ENCODE data around the gene TMEM271. TPM values are rescaled to one million over a fixed set of nuclear protein-coding genes. Genes with fewer than 3 reads are reported as not detected.

The TMEM271 gene
- total and polyA plus RNA-seq, 4 donors: not detected

DNA sequence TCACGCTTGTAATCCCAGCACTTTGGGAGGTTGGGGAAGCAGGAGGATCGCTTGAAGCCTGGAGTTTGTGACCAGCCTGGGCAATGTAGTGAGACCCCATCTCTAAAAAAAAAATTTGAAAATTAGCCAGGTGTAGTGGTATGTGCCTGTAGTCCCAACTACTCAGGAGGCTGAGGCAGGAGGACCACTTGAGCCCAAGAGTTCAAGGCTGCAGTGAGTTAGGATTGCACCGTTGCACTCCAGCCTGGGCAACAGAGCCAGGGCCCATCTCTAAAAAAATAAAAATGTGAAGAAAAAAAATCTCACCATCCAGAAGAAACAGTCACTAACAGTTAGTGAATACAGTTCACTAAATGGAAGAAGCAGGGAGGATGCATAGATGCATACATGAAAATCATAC, 34.8 kb downstream of the TMEM271 start:
- H3K4me3 ChIP-seq: no peak overlapping the region
- peaks cover 0 to 3% (median 0%) of the 10 kb centered on the region in 4 donors for H3K9me3 ChIP-seq (ENCODE audit: control insufficient read depth in 4 of 4, insufficient read depth in 3 of 4, low read length in 3 of 4)
- H3K9ac ChIP-seq (ENCODE audit: insufficient read depth in 1 of 2, low read length in 2 of 2): no peak overlapping the region
- no peaks in the 10 kb centered on the region for H3K4me1 ChIP-seq (ENCODE audit: control insufficient read depth in 5 of 5, insufficient read depth in 5 of 5, low read length in 5 of 5)
- ATAC-seq (ENCODE audit: insufficient read depth, low FRiP score) (no peak), DNase-seq (no peak)
- H3K27me3 ChIP-seq (ENCODE audit: control insufficient read depth in 3 of 3, insufficient read depth in 3 of 3, low read length in 2 of 3): peaks cover 0 to 3% (median 0%) of the 10 kb centered on the region in 3 donors
- peaks cover 3 to 13% (median 7%) of the 10 kb centered on the region in 4 donors for H3K36me3 ChIP-seq (ENCODE audit: control insufficient read depth in 4 of 4, insufficient read depth in 4 of 4, low read length in 4 of 4)
- H3K27ac ChIP-seq (ENCODE audit: low read depth in 1 of 2, low read length in 1 of 2): no peak overlapping the region
- TF ChIP-seq, protein P1, sequence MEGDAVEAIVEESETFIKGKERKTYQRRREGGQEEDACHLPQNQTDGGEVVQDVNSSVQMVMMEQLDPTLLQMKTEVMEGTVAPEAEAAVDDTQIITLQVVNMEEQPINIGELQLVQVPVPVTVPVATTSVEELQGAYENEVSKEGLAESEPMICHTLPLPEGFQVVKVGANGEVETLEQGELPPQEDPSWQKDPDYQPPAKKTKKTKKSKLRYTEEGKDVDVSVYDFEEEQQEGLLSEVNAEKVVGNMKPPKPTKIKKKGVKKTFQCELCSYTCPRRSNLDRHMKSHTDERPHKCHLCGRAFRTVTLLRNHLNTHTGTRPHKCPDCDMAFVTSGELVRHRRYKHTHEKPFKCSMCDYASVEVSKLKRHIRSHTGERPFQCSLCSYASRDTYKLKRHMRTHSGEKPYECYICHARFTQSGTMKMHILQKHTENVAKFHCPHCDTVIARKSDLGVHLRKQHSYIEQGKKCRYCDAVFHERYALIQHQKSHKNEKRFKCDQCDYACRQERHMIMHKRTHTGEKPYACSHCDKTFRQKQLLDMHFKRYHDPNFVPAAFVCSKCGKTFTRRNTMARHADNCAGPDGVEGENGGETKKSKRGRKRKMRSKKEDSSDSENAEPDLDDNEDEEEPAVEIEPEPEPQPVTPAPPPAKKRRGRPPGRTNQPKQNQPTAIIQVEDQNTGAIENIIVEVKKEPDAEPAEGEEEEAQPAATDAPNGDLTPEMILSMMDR (IDR thresholded peaks at IDR 0.05; ENCODE audit: control extremely low read depth, extremely low read depth): no peak
- WGBS, 2 donors: 96% methylated on average over 3 of the region's 3 CpGs

DNA sequence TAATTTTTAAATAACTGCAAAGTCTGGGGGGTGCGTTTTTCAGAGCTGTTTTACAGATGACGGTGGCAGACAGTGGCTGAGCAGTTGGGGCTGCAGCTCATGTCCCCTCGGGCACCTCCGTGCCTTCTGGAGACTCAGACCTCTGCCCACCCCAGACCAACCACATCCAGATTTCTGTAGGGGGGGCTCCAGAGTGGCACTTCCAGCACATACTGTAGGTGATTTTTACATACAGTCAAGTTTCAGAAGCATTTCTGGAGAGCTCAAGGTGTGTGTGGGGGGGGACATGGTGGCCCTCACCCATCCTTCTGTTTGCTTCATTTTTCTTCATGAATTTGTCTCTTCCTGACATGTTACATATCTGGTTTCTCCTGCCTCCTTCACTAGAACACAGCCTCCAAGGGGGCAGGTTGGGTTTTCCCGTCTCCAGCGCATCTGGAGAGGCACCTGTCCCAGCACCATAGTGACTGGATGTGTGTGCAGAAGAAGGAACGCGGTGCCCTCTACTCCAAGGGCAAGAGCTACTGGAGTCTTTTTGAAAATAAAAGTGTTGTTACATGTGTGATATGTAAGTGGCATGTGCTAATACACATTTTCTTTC, 37.5 kb downstream of the TMEM271 start:
- DNase-seq (no peak), ATAC-seq (ENCODE audit: insufficient read depth, low FRiP score) (no peak)
- TF ChIP-seq, protein P1 (IDR thresholded peaks at IDR 0.05; ENCODE audit: control extremely low read depth, extremely low read depth): no peak
- Histone ChIP-seq H3K27me3 (ENCODE audit: control insufficient read depth in 3 of 3, insufficient read depth in 3 of 3, low read length in 2 of 3) (no peaks in the 10 kb centered on the region), H3K4me1 (ENCODE audit: control insufficient read depth in 5 of 5, insufficient read depth in 5 of 5, low read length in 5 of 5) (no peaks in the 10 kb centered on the region), H3K27ac (ENCODE audit: low read depth in 1 of 2, low read length in 1 of 2) (no peak overlapping the region), H3K9ac (ENCODE audit: insufficient read depth in 1 of 2, low read length in 2 of 2) (no peak overlapping the region), H3K4me3 (no peak overlapping the region), H3K9me3 (ENCODE audit: control insufficient read depth in 4 of 4, insufficient read depth in 3 of 4, low read length in 3 of 4) (peaks cover 0 to 8% (median 0%) of the 10 kb centered on the region in 4 donors), H3K36me3 (ENCODE audit: control insufficient read depth in 4 of 4, insufficient read depth in 4 of 4, low read length in 4 of 4) (peaks cover 4 to 38% (median 8%) of the 10 kb centered on the region in 4 donors)
- WGBS, 2 donors: 97% methylated on average over 8 of the region's 8 CpGs

DNA sequence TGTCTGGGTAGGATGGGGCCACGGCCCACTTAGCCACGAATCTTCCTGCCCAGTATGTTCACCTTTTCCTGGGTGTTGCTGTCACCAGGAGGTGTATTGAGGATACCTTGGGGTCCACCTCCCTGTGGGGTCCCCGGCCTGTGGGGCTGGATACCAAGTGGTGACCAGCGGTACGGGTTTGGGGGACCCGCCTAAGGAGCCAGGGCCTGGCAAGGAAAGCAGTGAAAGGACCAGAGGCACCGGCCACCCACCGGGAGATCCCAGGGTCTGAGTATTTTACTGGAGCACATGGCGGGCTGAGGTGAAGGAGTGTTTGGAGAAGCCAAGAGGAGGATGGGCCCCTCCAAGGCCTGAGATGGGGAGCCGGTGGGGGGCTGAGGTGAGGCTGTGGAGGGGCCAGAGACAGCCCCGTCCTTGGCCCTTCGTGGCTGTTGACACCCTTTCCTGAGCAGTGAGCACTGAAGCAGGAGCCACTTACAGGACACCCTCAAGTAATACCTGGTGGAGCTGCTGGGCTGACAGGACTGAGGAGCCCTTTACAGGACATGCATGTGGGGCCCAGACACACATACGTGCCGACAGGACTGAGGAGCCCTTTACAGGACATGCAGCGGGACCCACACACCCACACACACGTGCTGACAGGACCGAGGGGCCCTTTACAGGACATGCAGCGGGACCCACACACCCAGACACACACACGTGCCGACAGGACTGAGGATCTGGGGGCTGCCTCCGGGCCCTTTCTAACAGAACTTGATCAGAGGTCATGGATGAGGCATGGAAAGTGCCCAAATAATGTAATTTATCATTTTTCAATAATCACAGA, 38.4 kb downstream of the TMEM271 start:
- Histone ChIP-seq H3K4me3 (no peak overlapping the region), H3K4me1 (ENCODE audit: control insufficient read depth in 5 of 5, insufficient read depth in 5 of 5, low read length in 5 of 5) (no peaks in the 10 kb centered on the region), H3K9me3 (ENCODE audit: control insufficient read depth in 4 of 4, insufficient read depth in 3 of 4, low read length in 3 of 4) (peaks cover 0 to 9% (median 0%) of the 10 kb centered on the region in 4 donors), H3K27me3 (ENCODE audit: control insufficient read depth in 3 of 3, insufficient read depth in 3 of 3, low read length in 2 of 3) (no peaks in the 10 kb centered on the region), H3K9ac (ENCODE audit: insufficient read depth in 1 of 2, low read length in 2 of 2) (no peak overlapping the region), H3K36me3 (ENCODE audit: control insufficient read depth in 4 of 4, insufficient read depth in 4 of 4, low read length in 4 of 4) (peaks cover 4 to 46% (median 14%) of the 10 kb centered on the region in 4 donors), H3K27ac (ENCODE audit: low read depth in 1 of 2, low read length in 1 of 2) (no peak overlapping the region)
- DNase-seq (no peak), ATAC-seq (ENCODE audit: insufficient read depth, low FRiP score) (no peak)
- TF ChIP-seq, protein P1 (IDR thresholded peaks at IDR 0.05; ENCODE audit: control extremely low read depth, extremely low read depth): no peak
- 94 to 95% methylated on average over 21 of the region's 21 CpGs for WGBS, 2 donors
